Activated naive CD4-positive, alpha-beta T cell treated with anti-CD3 and anti-CD28 coated beads, Interleukin-2, amount 10 ng/mL, durations not matched to agents 7 days and 5 days (primary cell): ENCODE data around the gene MGAT4C.

Experiments
- CTCF ChIA-PET: fragments of 350-600 bp; sonication (Branson Sonifier 250); formaldehyde crosslinking; loops from one replicate; lab custom pipeline; 2021; ENCODE audit warnings: antibody characterized with exemption; lab: Charles Lee
- DNase-seq: peaks from one replicate; pipeline ENCODE4 v3.0.0-alpha.2; 2020
- H3K27ac Mint-ChIP-seq: one replicate; pipeline ENCODE4 v1.8.0; 2021; ENCODE audit warnings: mild to moderate bottlenecking, moderate library complexity, mixed read lengths
- H3K27me3 Mint-ChIP-seq: one replicate; pipeline ENCODE4 v1.8.0; 2021; ENCODE audit warnings: mild to moderate bottlenecking, mixed read lengths
- H3K36me3 Mint-ChIP-seq: one replicate; pipeline ENCODE4 v1.8.0; 2021; ENCODE audit warnings: mixed read lengths
- H3K4me1 Mint-ChIP-seq: one replicate; pipeline ENCODE4 v1.8.0; 2021; ENCODE audit warnings: mixed read lengths
- H3K4me3 Mint-ChIP-seq: one replicate; pipeline ENCODE4 v1.8.0; 2021; ENCODE audit warnings: mild to moderate bottlenecking, moderate library complexity, mixed read lengths
- H3K9me3 Mint-ChIP-seq: one replicate; pipeline ENCODE4 v1.8.0; 2021; ENCODE audit warnings: mixed read lengths

MGAT4C gene

GRCh38 chr12:85951823-85952222 is 304.4 kb downstream of the MGAT4C start:
- no peak for DNase-seq
- CTCF ChIA-PET: interaction anchor here (1.0 kb wide), 1 partner anchor 23 kb away, joined by 3 read pairs; no protein-coding TSS in a partner anchor
- no peaks in the 10 kb centered on the region for H3K36me3 Mint-ChIP-seq
- no peak overlapping the region for H3K27ac Mint-ChIP-seq
- no peak overlapping the region for H3K4me3 Mint-ChIP-seq
- H3K9me3 Mint-ChIP-seq: no peaks in the 10 kb centered on the region
- no peaks in the 10 kb centered on the region for H3K4me1 Mint-ChIP-seq
- H3K27me3 Mint-ChIP-seq: no peaks in the 10 kb centered on the region

- Mint-ChIP-seq H3K27me3 (no peaks in the 10 kb centered on the region), H3K36me3 (no peaks in the 10 kb centered on the region), H3K4me1 (no peaks in the 10 kb centered on the region), H3K4me3 (no peak overlapping the region), H3K9me3 (peaks cover 2% of the 10 kb centered on the region), H3K27ac (no peak overlapping the region)
- DNase-seq: no peak
- CTCF ChIA-PET: no interaction called here
These were observed 306.9 kb downstream of the MGAT4C start for GRCh38 chr12:85949253-85949652.

GRCh38 chr12:85948340-85948739 is 307.9 kb downstream of the MGAT4C start:
- Mint-ChIP-seq H3K9me3 (peaks cover 2% of the 10 kb centered on the region), H3K4me1 (no peaks in the 10 kb centered on the region), H3K27ac (no peak overlapping the region), H3K4me3 (no peak overlapping the region), H3K27me3 (no peaks in the 10 kb centered on the region), H3K36me3 (no peaks in the 10 kb centered on the region)
- DNase-seq: no peak
- CTCF ChIA-PET: no interaction called here

- H3K9me3 Mint-ChIP-seq: peaks cover 2% of the 10 kb centered on the region
- H3K4me3 Mint-ChIP-seq: no peak overlapping the region
- no peak overlapping the region for H3K27ac Mint-ChIP-seq
- CTCF ChIA-PET: no interaction called here
- H3K36me3 Mint-ChIP-seq: no peaks in the 10 kb centered on the region
- no peak for DNase-seq
- H3K27me3 Mint-ChIP-seq: no peaks in the 10 kb centered on the region
- H3K4me1 Mint-ChIP-seq: no peaks in the 10 kb centered on the region
These were observed 308.9 kb downstream of the MGAT4C start for GRCh38 chr12:85947286-85947685.

GRCh38 chr12:85946375-85946774 is 309.8 kb downstream of the MGAT4C start:
- CTCF ChIA-PET: interaction anchor here (0.6 kb wide), 1 partner anchor 83 kb away, joined by 3 read pairs; no protein-coding TSS in a partner anchor
- peaks cover 2% of the 10 kb centered on the region for H3K9me3 Mint-ChIP-seq
- DNase-seq: no peak
- H3K36me3 Mint-ChIP-seq: no peaks in the 10 kb centered on the region
- H3K4me3 Mint-ChIP-seq: no peak overlapping the region
- H3K27me3 Mint-ChIP-seq: no peaks in the 10 kb centered on the region
- H3K27ac Mint-ChIP-seq: no peak overlapping the region
- H3K4me1 Mint-ChIP-seq: no peaks in the 10 kb centered on the region

- no peak for DNase-seq
- no peaks in the 10 kb centered on the region for H3K4me1 Mint-ChIP-seq
- H3K27ac Mint-ChIP-seq: no peak overlapping the region
- CTCF ChIA-PET: no interaction called here
- no peaks in the 10 kb centered on the region for H3K27me3 Mint-ChIP-seq
- no peaks in the 10 kb centered on the region for H3K36me3 Mint-ChIP-seq
- no peak overlapping the region for H3K4me3 Mint-ChIP-seq
- no peaks in the 10 kb centered on the region for H3K9me3 Mint-ChIP-seq
These were observed 329.0 kb downstream of the MGAT4C start for GRCh38 chr12:85927166-85927565.

GRCh38 chr12:85923767-85924331 is 332.3 kb downstream of the MGAT4C start:
- no peak overlapping the region for H3K4me3 Mint-ChIP-seq
- no peaks in the 10 kb centered on the region for H3K9me3 Mint-ChIP-seq
- H3K27me3 Mint-ChIP-seq: no peaks in the 10 kb centered on the region
- CTCF ChIA-PET: interaction anchor here (1.1 kb wide), 1 partner anchor 9 kb away, joined by 3 read pairs; no protein-coding TSS in a partner anchor
- DNase-seq: no peak
- H3K27ac Mint-ChIP-seq: no peak overlapping the region
- no peaks in the 10 kb centered on the region for H3K36me3 Mint-ChIP-seq
- no peaks in the 10 kb centered on the region for H3K4me1 Mint-ChIP-seq

- Mint-ChIP-seq H3K4me1 (no peaks in the 10 kb centered on the region), H3K36me3 (no peaks in the 10 kb centered on the region), H3K27me3 (no peaks in the 10 kb centered on the region), H3K4me3 (no peak overlapping the region), H3K9me3 (no peaks in the 10 kb centered on the region), H3K27ac (no peak overlapping the region)
- CTCF ChIA-PET: interaction anchor here (0.8 to 1.8 kb wide), 6 partner anchors 16 to 496 kb away, joined by 3 to 8 read pairs (median 4); no protein-coding TSS in a partner anchor
- DNase-seq: no peak
These were observed 335.8 kb downstream of the MGAT4C start for GRCh38 chr12:85920324-85920947.
